PC-3 (cell line): ENCODE data around the gene AQP6. TPM values are rescaled to one million over a fixed set of nuclear protein-coding genes. Genes with fewer than 3 reads are reported as not detected.

ENCODE experiments used
- ATAC-seq: fragments of 200-7000 bp; cut with Tn5 transposase; 2 replicates; pipeline ENCODE4 v1.9.1; 2020; ENCODE audit warnings: mild to moderate bottlenecking, moderate library complexity
- BruUV-seq: library from RNA; stranded (reverse); fragments of 400-500 nt; replicated peaks from 2 replicates; lab custom pipeline; 2021; lab: Mats Ljungman, UMichigan
- CTCF ChIA-PET: fragments of 300-600 bp; sonication (Branson Sonifier 250); formaldehyde crosslinking; loops from one replicate; lab custom pipeline; 2022; ENCODE audit warnings: antibody characterized with exemption; lab: Charles Lee
- POLR2A ChIA-PET: fragments of 300-600 bp; sonication (Branson Sonifier 250); formaldehyde crosslinking; loops from one replicate; lab custom pipeline; 2022; ENCODE audit warnings: antibody characterized with exemption; ENCODE audit not compliant: unreplicated experiment; lab: Charles Lee
- DNase-seq: peaks from one replicate; pipeline ENCODE4 v3.0.0-alpha.2; 2015
- H2AFZ ChIP-seq: fragments of 300-600 bp; sonication (generic); 2 replicates; pipeline ENCODE4 v1.6.0; 2016; ENCODE audit warnings: antibody characterized with exemption, low read length
- H3F3A ChIP-seq: fragments of 300-600 bp; sonication (generic); one replicate; pipeline ENCODE4 v1.6.0; 2017; ENCODE audit warnings: antibody characterized with exemption, low read length, control low read depth, mild to moderate bottlenecking; ENCODE audit not compliant: unreplicated experiment
- H3K27ac ChIP-seq: fragments of 300-600 bp; sonication (generic); 2 replicates; pipeline ENCODE4 v1.5.1; 2016; ENCODE audit warnings: mild to moderate bottlenecking, low read length
- H3K27me3 ChIP-seq: fragments of 300-600 bp; sonication (generic); 2 replicates; pipeline ENCODE4 v1.6.1; 2016; ENCODE audit warnings: low read length, mixed read lengths
- H3K36me3 ChIP-seq: fragments of 300-600 bp; sonication (generic); 2 replicates; pipeline ENCODE4 v1.6.1; 2016; ENCODE audit warnings: low read depth, mixed run types, low read length, mixed read lengths
- H3K4me1 ChIP-seq: fragments of 300-600 bp; sonication (generic); 2 replicates; pipeline ENCODE4 v1.5.1; 2016; ENCODE audit warnings: low read length; ENCODE audit not compliant: insufficient read depth
- H3K4me2 ChIP-seq: fragments of 300-600 bp; sonication (generic); 2 replicates; pipeline ENCODE4 v1.6.0; 2016; ENCODE audit warnings: low read length
- H3K4me3 ChIP-seq: fragments of 300-600 bp; sonication (generic); 2 replicates; pipeline ENCODE4 v1.5.1; 2016; ENCODE audit warnings: mild to moderate bottlenecking, low read length, mixed read lengths
- H3K79me2 ChIP-seq: fragments of 300-600 bp; sonication (generic); 2 replicates; pipeline ENCODE4 v1.6.1; 2017; ENCODE audit warnings: low read length, mixed read lengths
- H3K9ac ChIP-seq: fragments of 300-600 bp; sonication (generic); 2 replicates; pipeline ENCODE4 v1.6.0; 2016; ENCODE audit warnings: mild to moderate bottlenecking, low read length
- H3K9me2 ChIP-seq: fragments of 300-600 bp; sonication (generic); replicated peaks from 2 replicates; pipeline ENCODE4 v1.6.1; 2016; ENCODE audit warnings: mixed run types, low read length, mixed read lengths
- H3K9me3 ChIP-seq: fragments of 300-600 bp; sonication (generic); 2 replicates; pipeline ENCODE4 v1.6.1; 2016; ENCODE audit warnings: low read length, mixed read lengths
- H4K20me1 ChIP-seq: fragments of 300-600 bp; sonication (generic); 2 replicates; pipeline ENCODE4 v1.6.1; 2016; ENCODE audit warnings: low read length, mixed read lengths
- CTCF ChIP-seq: fragments of 300-600 bp; sonication (generic); conservative IDR thresholded peaks from 2 replicates; pipeline ENCODE4 v1.5.1; 2017; ENCODE audit warnings: antibody characterized with exemption, low read depth, mild to moderate bottlenecking, low read length
- EZH2 ChIP-seq: fragments of 300-600 bp; sonication (generic); IDR thresholded peaks from one replicate; pipeline ENCODE4 v1.6.1; 2017; ENCODE audit warnings: antibody characterized with exemption, mild to moderate bottlenecking, low read length; ENCODE audit not compliant: unreplicated experiment
- EZH2phosphoT487 ChIP-seq: fragments of 300-600 bp; sonication (generic); IDR thresholded peaks from 2 replicates; pipeline ENCODE4 v1.6.1; 2018; ENCODE audit warnings: mild to moderate bottlenecking, antibody characterized with exemption, low read length, borderline replicate concordance
- intact Hi-C: fragments of 100-400 bp; cut with micrococcal nuclease; formaldehyde crosslinking; loops from 2 replicates; pipeline ENCODE4 v1.9.0; 2023
- total RNA-seq: library from RNA; depleted of rRNA; stranded (reverse); fragments of >200 nt; gene quantifications from 2 replicates; pipeline ENCODE4 v1.2.3, GENCODE V29; 2014

AQP6 gene
- total RNA-seq, 1 experiment from 2014 or later = not detected

- no peak for TF ChIP-seq EZH2phosphoT487
- TF ChIP-seq CTCF = no peak
- TF ChIP-seq EZH2 = no peak
- DNase-seq (no peak), ATAC-seq (no peak)
- intact Hi-C loops = no loop called here
- ChIA-PET CTCF (no interaction called here), POLR2A (no interaction called here)
- Histone ChIP-seq H3K4me1 (peaks cover 3% of the 10 kb centered on the region), H3K4me3 (no peak overlapping the region), H3K9me2 (no peaks in the 10 kb centered on the region), H3K36me3 (no peaks in the 10 kb centered on the region), H3K9me3 (no peaks in the 10 kb centered on the region), H3K9ac (no peak overlapping the region), H3K27me3 (no peaks in the 10 kb centered on the region), H4K20me1 (no peaks in the 10 kb centered on the region), H3F3A (no peaks in the 10 kb centered on the region), H3K27ac (no peak overlapping the region), H3K4me2 (no peak overlapping the region), H2AFZ (no peak overlapping the region), H3K79me2 (no peaks in the 10 kb centered on the region)
- BruUV-seq = no TSS peak
Measured at GRCh38 chr12:49937639-49938300, 35.0 kb upstream of the AQP6 start.

- Histone ChIP-seq H3K4me3 (no peak overlapping the region), H2AFZ (no peak overlapping the region), H3K36me3 (no peaks in the 10 kb centered on the region), H3K9me3 (no peaks in the 10 kb centered on the region), H3K9me2 (no peaks in the 10 kb centered on the region), H3K27ac (no peak overlapping the region), H3K79me2 (no peaks in the 10 kb centered on the region), H3K9ac (no peak overlapping the region), H3K4me1 (peaks cover 11% of the 10 kb centered on the region), H3K27me3 (no peaks in the 10 kb centered on the region), H3K4me2 (no peak overlapping the region), H4K20me1 (no peaks in the 10 kb centered on the region), H3F3A (no peaks in the 10 kb centered on the region)
- no TSS peak for BruUV-seq
- POLR2A ChIA-PET = no interaction called here
- DNase-seq = no peak
- ATAC-seq = no peak
- intact Hi-C loops = no loop called here
- TF ChIP-seq EZH2phosphoT487 (no peak), CTCF (no peak), EZH2 (no peak)
- CTCF ChIA-PET = no interaction called here
Measured at GRCh38 chr12:49939307-49939706, 33.4 kb upstream of the AQP6 start.

- ATAC-seq = no peak
Measured at GRCh38 chr12:49939707-49940106, 33.0 kb upstream of the AQP6 start.

More at GRCh38 chr12:49939707-49940106, 33.0 kb upstream of the AQP6 start:
- no TSS peak for BruUV-seq
- Histone ChIP-seq H3K4me3 (no peak overlapping the region), H4K20me1 (no peaks in the 10 kb centered on the region), H3K9me3 (no peaks in the 10 kb centered on the region), H3K27ac (no peak overlapping the region), H3K4me2 (no peak overlapping the region), H3K9me2 (no peaks in the 10 kb centered on the region), H3K27me3 (no peaks in the 10 kb centered on the region), H3K4me1 (peaks cover 11% of the 10 kb centered on the region), H3F3A (no peaks in the 10 kb centered on the region), H2AFZ (no peak overlapping the region), H3K9ac (no peak overlapping the region), H3K36me3 (no peaks in the 10 kb centered on the region), H3K79me2 (no peaks in the 10 kb centered on the region)
- ChIA-PET CTCF (no interaction called here), POLR2A (no interaction called here)
- TF ChIP-seq EZH2 (no peak), CTCF (no peak), EZH2phosphoT487 (no peak)
- intact Hi-C loops = no loop called here
- no peak for DNase-seq
